ENCODE measurements around the gene SCAF1. TPM values are rescaled to one million over a fixed set of nuclear protein-coding genes. Genes with fewer than 3 reads are reported as not detected.

Gene SCAF1
- total and polyA plus RNA-seq, 10 of the 15 experiments (the other 5 are each of a cell fraction or from before 2014, with no cell fraction given): 0.18 to 77.0 (median 5.3) TPM

DNA sequence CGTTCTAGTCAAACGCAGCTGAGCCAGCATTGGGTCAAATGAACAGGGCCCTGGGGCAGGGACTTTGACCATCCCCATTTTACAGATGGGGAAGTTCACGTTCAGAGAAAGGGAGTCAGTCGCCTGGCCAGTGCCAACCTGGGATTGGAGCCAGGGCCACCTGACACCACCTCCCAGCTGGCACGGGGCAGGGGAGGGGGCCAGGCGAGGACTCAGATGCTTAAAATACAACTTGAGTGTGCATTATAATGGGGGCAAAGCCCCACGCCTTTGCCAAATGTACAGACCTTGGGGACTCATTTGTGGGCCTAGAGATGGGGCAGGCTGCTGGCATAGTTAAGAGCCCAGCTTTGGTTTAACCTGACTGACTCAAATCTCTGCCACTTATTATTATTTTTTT lies 36.4 kb upstream of the SCAF1 start (continued):
- TF ChIP-seq, protein P1, sequence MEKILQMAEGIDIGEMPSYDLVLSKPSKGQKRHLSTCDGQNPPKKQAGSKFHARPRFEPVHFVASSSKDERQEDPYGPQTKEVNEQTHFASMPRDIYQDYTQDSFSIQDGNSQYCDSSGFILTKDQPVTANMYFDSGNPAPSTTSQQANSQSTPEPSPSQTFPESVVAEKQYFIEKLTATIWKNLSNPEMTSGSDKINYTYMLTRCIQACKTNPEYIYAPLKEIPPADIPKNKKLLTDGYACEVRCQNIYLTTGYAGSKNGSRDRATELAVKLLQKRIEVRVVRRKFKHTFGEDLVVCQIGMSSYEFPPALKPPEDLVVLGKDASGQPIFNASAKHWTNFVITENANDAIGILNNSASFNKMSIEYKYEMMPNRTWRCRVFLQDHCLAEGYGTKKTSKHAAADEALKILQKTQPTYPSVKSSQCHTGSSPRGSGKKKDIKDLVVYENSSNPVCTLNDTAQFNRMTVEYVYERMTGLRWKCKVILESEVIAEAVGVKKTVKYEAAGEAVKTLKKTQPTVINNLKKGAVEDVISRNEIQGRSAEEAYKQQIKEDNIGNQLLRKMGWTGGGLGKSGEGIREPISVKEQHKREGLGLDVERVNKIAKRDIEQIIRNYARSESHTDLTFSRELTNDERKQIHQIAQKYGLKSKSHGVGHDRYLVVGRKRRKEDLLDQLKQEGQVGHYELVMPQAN (conservative IDR thresholded peaks at IDR 0.05): no peak
- TF ChIP-seq RAD21 (IDR thresholded peaks at IDR 0.05; ENCODE audit: insufficient read depth, low read depth, low read length): no peak

- H3K4me2 ChIP-seq (ENCODE audit: control insufficient read depth, insufficient read depth): no peak overlapping the region
- no peak overlapping the region for H3K27ac ChIP-seq (ENCODE audit: control insufficient read depth, insufficient read depth)
- DNase-seq (ENCODE audit: low read depth, low spot score) (no peak), ATAC-seq (no peak), FAIRE-seq (no peak)
- ChIA-PET CTCF (no interaction called here), SMC1A (ENCODE audit: uncharacterized antibody, unreplicated experiment) (no interaction called here), RAD21 (ENCODE audit: unreplicated experiment) (no interaction called here), POLR2A (interaction anchor here (0.6 kb wide), 1 partner anchor 23 kb away, joined by 3 read pairs; no protein-coding TSS in a partner anchor)
- no peaks in the 10 kb centered on the region for H3K9me3 ChIP-seq (replicated peaks; ENCODE audit: control insufficient read depth, insufficient read depth, low read length)
- intact Hi-C loops (cut with micrococcal nuclease; ENCODE audit: unreplicated experiment): no loop called here
- no peak overlapping the region for H2AFZ ChIP-seq (ENCODE audit: control insufficient read depth, low read depth, low read length)
- H3K4me1 ChIP-seq (ENCODE audit: control insufficient read depth, insufficient read depth, low read length): no peaks in the 10 kb centered on the region; the same call in 1 of the 2 replicates
- 98% methylated on average over 10 of the region's 12 CpGs for WGBS (ENCODE audit: insufficient coverage, insufficient replicate concordance, low lambda C conversion rate, missing lambda C conversion rate)
- BruUV-seq (replicated peaks): no TSS peak
- in situ Hi-C loops (cut with MboI): no loop called here
- no peaks in the 10 kb centered on the region for H4K20me1 ChIP-seq (ENCODE audit: control insufficient read depth, insufficient read depth)
- no peaks in the 10 kb centered on the region for H3K27me3 ChIP-seq (replicated peaks in 1 of 2; ENCODE audit: control insufficient read depth in 2 of 2, insufficient read depth in 2 of 2, low read length in 1 of 2)
- H3K79me2 ChIP-seq (ENCODE audit: control insufficient read depth, insufficient read depth, low read length): no peaks in the 10 kb centered on the region; the same call in 1 of the 2 replicates
- no peak overlapping the region for H3K4me3 ChIP-seq
- no peak overlapping the region for H3K9ac ChIP-seq (ENCODE audit: control insufficient read depth, insufficient read depth, low read length)
- peaks cover 12 to 17% of the 10 kb centered on the region in 2 experiments for H3K36me3 ChIP-seq (ENCODE audit: control insufficient read depth in 2 of 2, insufficient read depth in 2 of 2, low read length in 1 of 2)
- TF ChIP-seq, protein P2, sequence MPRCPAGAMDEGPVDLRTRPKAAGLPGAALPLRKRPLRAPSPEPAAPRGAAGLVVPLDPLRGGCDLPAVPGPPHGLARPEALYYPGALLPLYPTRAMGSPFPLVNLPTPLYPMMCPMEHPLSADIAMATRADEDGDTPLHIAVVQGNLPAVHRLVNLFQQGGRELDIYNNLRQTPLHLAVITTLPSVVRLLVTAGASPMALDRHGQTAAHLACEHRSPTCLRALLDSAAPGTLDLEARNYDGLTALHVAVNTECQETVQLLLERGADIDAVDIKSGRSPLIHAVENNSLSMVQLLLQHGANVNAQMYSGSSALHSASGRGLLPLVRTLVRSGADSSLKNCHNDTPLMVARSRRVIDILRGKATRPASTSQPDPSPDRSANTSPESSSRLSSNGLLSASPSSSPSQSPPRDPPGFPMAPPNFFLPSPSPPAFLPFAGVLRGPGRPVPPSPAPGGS (IDR thresholded peaks at IDR 0.05; ENCODE audit: borderline replicate concordance, insufficient read depth, low read depth, low read length, poor library complexity, severe bottlenecking): no peak
- TF ChIP-seq, protein P1 (conservative IDR thresholded peaks at IDR 0.05): no peak
- no peak for TF ChIP-seq ATF2 (IDR thresholded peaks at IDR 0.05; ENCODE audit: low read length)
- TF ChIP-seq EED (IDR thresholded peaks at IDR 0.05; ENCODE audit: low read depth): no peak
- TF ChIP-seq ZNF24 (IDR thresholded peaks at IDR 0.05): no peak
- no peak for TF ChIP-seq IKZF1 (conservative IDR thresholded peaks at IDR 0.05)
- no peak for TF ChIP-seq POLR2A (IDR thresholded peaks at IDR 0.05; ENCODE audit: low read depth, low read length)
- no peak for TF ChIP-seq BMI1 (IDR thresholded peaks at IDR 0.05; ENCODE audit: borderline replicate concordance)
- TF ChIP-seq IRF4 (IDR thresholded peaks at IDR 0.05; ENCODE audit: low read depth, low read length): no peak
- TF ChIP-seq, protein P3, sequence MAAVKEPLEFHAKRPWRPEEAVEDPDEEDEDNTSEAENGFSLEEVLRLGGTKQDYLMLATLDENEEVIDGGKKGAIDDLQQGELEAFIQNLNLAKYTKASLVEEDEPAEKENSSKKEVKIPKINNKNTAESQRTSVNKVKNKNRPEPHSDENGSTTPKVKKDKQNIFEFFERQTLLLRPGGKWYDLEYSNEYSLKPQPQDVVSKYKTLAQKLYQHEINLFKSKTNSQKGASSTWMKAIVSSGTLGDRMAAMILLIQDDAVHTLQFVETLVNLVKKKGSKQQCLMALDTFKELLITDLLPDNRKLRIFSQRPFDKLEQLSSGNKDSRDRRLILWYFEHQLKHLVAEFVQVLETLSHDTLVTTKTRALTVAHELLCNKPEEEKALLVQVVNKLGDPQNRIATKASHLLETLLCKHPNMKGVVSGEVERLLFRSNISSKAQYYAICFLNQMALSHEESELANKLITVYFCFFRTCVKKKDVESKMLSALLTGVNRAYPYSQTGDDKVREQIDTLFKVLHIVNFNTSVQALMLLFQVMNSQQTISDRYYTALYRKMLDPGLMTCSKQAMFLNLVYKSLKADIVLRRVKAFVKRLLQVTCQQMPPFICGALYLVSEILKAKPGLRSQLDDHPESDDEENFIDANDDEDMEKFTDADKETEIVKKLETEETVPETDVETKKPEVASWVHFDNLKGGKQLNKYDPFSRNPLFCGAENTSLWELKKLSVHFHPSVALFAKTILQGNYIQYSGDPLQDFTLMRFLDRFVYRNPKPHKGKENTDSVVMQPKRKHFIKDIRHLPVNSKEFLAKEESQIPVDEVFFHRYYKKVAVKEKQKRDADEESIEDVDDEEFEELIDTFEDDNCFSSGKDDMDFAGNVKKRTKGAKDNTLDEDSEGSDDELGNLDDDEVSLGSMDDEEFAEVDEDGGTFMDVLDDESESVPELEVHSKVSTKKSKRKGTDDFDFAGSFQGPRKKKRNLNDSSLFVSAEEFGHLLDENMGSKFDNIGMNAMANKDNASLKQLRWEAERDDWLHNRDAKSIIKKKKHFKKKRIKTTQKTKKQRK (IDR thresholded peaks at IDR 0.05; ENCODE audit: low read depth, low read length): no peak
- no peak for TF ChIP-seq STAT1 (conservative IDR thresholded peaks at IDR 0.05)
These were observed 32.4 kb upstream of the SCAF1 start for GRCh38 chr19:49609499-49610092.
